H1 (cell line): ENCODE results near the gene KRT1. TPM values are rescaled to one million over a fixed set of nuclear protein-coding genes. Genes with fewer than 3 reads are reported as not detected.

Experiments used
- CTCF ChIA-PET: fragments of 300-600 bp; sonication (Branson Sonifier 250); formaldehyde crosslinking; loops from one replicate; lab custom pipeline; 2021; ENCODE audit not compliant: partially characterized antibody; lab: Charles Lee
- POLR2A ChIA-PET: fragments of 300-600 bp; sonication (Branson Sonifier 250); formaldehyde crosslinking; loops from one replicate; lab custom pipeline; 2021; ENCODE audit warnings: inconsistent platforms; ENCODE audit not compliant: partially characterized antibody; lab: Charles Lee
- DNase-seq, 2 experiments: peaks; one replicate each; pipeline versions ENCODE4 v3.0.0 to v3.0.0-alpha.2; 2010 to 2022; ENCODE audit warnings: low spot score in 2 of 2, low read depth in 1 of 2, mixed read lengths in 1 of 2
- FAIRE-seq: peaks from 2 replicates; lab custom pipeline; 2011; peaks lifted over from hg19 to GRCh38; lab: Jason Lieb, UNC
- H2AFZ ChIP-seq: 2 replicates; pipeline ENCODE4 v1.8.1; 2012; ENCODE audit warnings: low read length, inconsistent platforms
- H2AK5ac ChIP-seq: 2 replicates; pipeline ENCODE4 v1.6.1; 2013; ENCODE audit warnings: low read depth, low read length
- H2BK120ac ChIP-seq: replicated peaks from 2 replicates; pipeline ENCODE3; 2013; ENCODE audit warnings: low read depth, low read length, inconsistent platforms
- H2BK12ac ChIP-seq: 2 replicates; pipeline ENCODE4 v1.6.1; 2013; ENCODE audit warnings: low read depth, low read length
- H2BK15ac ChIP-seq: 2 replicates; pipeline ENCODE4 v1.6.1; 2013; ENCODE audit warnings: low read length
- H2BK20ac ChIP-seq: 2 replicates; pipeline ENCODE4 v1.6.1; 2013; ENCODE audit warnings: low read length
- H2BK5ac ChIP-seq: 2 replicates; pipeline ENCODE4 v1.6.1; 2013; ENCODE audit warnings: low read depth, low read length
- H3K14ac ChIP-seq: 2 replicates; pipeline ENCODE4 v1.6.1; 2013; ENCODE audit warnings: inconsistent platforms; ENCODE audit not compliant: insufficient read length
- H3K18ac ChIP-seq: 2 replicates; pipeline ENCODE4 v1.6.1; 2013; ENCODE audit warnings: low read length; ENCODE audit errors: extremely low read depth
- H3K23ac ChIP-seq: 2 replicates; pipeline ENCODE4 v1.6.1; 2013; ENCODE audit warnings: inconsistent platforms; ENCODE audit not compliant: insufficient read length
- H3K23me2 ChIP-seq: 2 replicates; pipeline ENCODE4 v1.6.1; 2013; ENCODE audit warnings: low read depth, low read length
- H3K27ac ChIP-seq: 2 replicates; pipeline ENCODE4 v1.6.1; 2011; ENCODE audit warnings: low read depth, low read length, inconsistent platforms
- H3K27me3 ChIP-seq, 4 experiments: replicated peaks in 1 of 4; 1 replicate in 1 of 4; 2 replicates in 3 of 4; pipeline versions ENCODE4 v1.6.1 to v1.8.1; 2011 to 2013; ENCODE audit warnings: low read length in 3 of 4, mild to moderate bottlenecking in 3 of 4, inconsistent platforms in 2 of 4, mixed read lengths in 2 of 4, moderate library complexity in 1 of 4; ENCODE audit not compliant: control insufficient read depth in 3 of 4, insufficient read depth in 3 of 4; ENCODE audit errors: extremely low read depth in 1 of 4
- H3K36me3 ChIP-seq, 4 experiments: 2 replicates each; pipeline versions ENCODE4 v1.6.1 to v1.8.1; 2011 to 2013; ENCODE audit warnings: mild to moderate bottlenecking in 4 of 4, low read length in 3 of 4, moderate library complexity in 2 of 4, control low read depth in 1 of 4, inconsistent platforms in 1 of 4; ENCODE audit not compliant: insufficient read depth in 4 of 4, control insufficient read depth in 2 of 4
- H3K4ac ChIP-seq: replicated peaks from 2 replicates; pipeline ENCODE3; 2013; ENCODE audit warnings: low read length, low read depth, mixed read lengths, inconsistent platforms; ENCODE audit not compliant: insufficient read length
- H3K4me1 ChIP-seq, 4 experiments: replicated peaks in 1 of 4; 1 replicate in 1 of 4; 2 replicates in 3 of 4; pipeline versions ENCODE4 v1.6.1 to v1.8.1; 2011 to 2013; ENCODE audit warnings: low read length in 3 of 4, inconsistent platforms in 2 of 4, mixed read lengths in 1 of 4; ENCODE audit not compliant: insufficient read depth in 4 of 4, control insufficient read depth in 3 of 4
- H3K4me2 ChIP-seq, 2 experiments: 2 replicates each; pipeline versions ENCODE4 v1.6.1 to v1.8.1; 2011 to 2013; ENCODE audit warnings: low read depth in 2 of 2, low read length in 2 of 2, control low read depth in 1 of 2, inconsistent platforms in 1 of 2, mild to moderate bottlenecking in 1 of 2; ENCODE audit not compliant: insufficient read depth in 1 of 2
- H3K4me3 ChIP-seq, 4 experiments: fragments of 200-600, 300-600 bp in 1 of 4; sonication (generic), shearing (Covaris generic), sonication (Bioruptor Twin) in 1 of 4; 2 replicates each; pipeline versions ENCODE4 v1.5.1 to v1.8.1; 2011 to 2016; ENCODE audit warnings: low read length in 4 of 4, low read depth in 3 of 4, control low read depth in 2 of 4, inconsistent platforms in 2 of 4, mild to moderate bottlenecking in 2 of 4, mixed read lengths in 1 of 4, moderate library complexity in 1 of 4; ENCODE audit not compliant: insufficient read depth in 2 of 4; ENCODE audit errors: extremely low read depth in 1 of 4
- H3K56ac ChIP-seq: replicated peaks from 2 replicates; pipeline ENCODE3; 2013; ENCODE audit warnings: low read depth, mild to moderate bottlenecking, mixed read lengths, low read length, inconsistent platforms; ENCODE audit not compliant: insufficient read length
- H3K79me1 ChIP-seq: 2 replicates; pipeline ENCODE4 v1.6.1; 2013; ENCODE audit warnings: low read depth, low read length, control low read depth
- H3K79me2 ChIP-seq, 2 experiments: 2 replicates each; pipeline versions ENCODE4 v1.6.1 to v1.8.1; 2012 to 2013; ENCODE audit warnings: low read length in 2 of 2, mild to moderate bottlenecking in 2 of 2, inconsistent platforms in 1 of 2; ENCODE audit not compliant: insufficient read depth in 2 of 2, control insufficient read depth in 1 of 2
- H3K9ac ChIP-seq, 4 experiments: replicated peaks in 1 of 4; 1 replicate in 1 of 4; 2 replicates in 3 of 4; pipeline versions ENCODE4 v1.6.1 to v1.8.1; 2011 to 2013; ENCODE audit warnings: low read depth in 3 of 4, low read length in 3 of 4, control low read depth in 2 of 4, mild to moderate bottlenecking in 2 of 4, moderate library complexity in 2 of 4, inconsistent platforms in 1 of 4; ENCODE audit errors: extremely low read depth in 1 of 4
- H3K9me3 ChIP-seq, 2 experiments: 2 replicates each; pipeline versions ENCODE4 v1.6.1 to v1.8.1; 2012 to 2013; ENCODE audit warnings: mild to moderate bottlenecking in 2 of 2, moderate library complexity in 2 of 2, control low read depth in 1 of 2, inconsistent platforms in 1 of 2, low read depth in 1 of 2, low read length in 1 of 2, mixed read lengths in 1 of 2; ENCODE audit not compliant: insufficient read depth in 2 of 2
- H4K20me1 ChIP-seq, 2 experiments: replicated peaks in 1 of 2; 2 replicates each; pipeline versions ENCODE3 to v1.8.1; 2011 to 2013; ENCODE audit warnings: inconsistent platforms in 2 of 2, low read length in 2 of 2, mild to moderate bottlenecking in 1 of 2; ENCODE audit not compliant: insufficient read depth in 2 of 2, control insufficient read depth in 1 of 2
- H4K5ac ChIP-seq: 2 replicates; pipeline ENCODE4 v1.6.1; 2013; ENCODE audit warnings: low read length, low read depth, mixed read lengths, inconsistent platforms; ENCODE audit not compliant: insufficient read length
- H4K8ac ChIP-seq: 2 replicates; pipeline ENCODE4 v1.8.0; 2013; ENCODE audit warnings: mild to moderate bottlenecking, moderate library complexity, low read length, inconsistent platforms; ENCODE audit not compliant: insufficient read depth; ENCODE audit errors: extremely low read depth
- H4K91ac ChIP-seq: replicated peaks from 2 replicates; pipeline ENCODE3; 2013; ENCODE audit warnings: low read length, mixed read lengths, inconsistent platforms; ENCODE audit not compliant: insufficient read length
- MAFK ChIP-seq: IDR thresholded peaks from 2 replicates; pipeline ENCODE4 v1.6.1; 2012; ENCODE audit warnings: low read depth, mild to moderate bottlenecking, improper control_type of control experiment, low read length
- SIN3A ChIP-seq, 2 experiments: IDR thresholded peaks in 1 of 2; conservative IDR thresholded peaks in 1 of 2; 2 replicates each; pipeline ENCODE4 v1.6.1; 2011 to 2012; ENCODE audit warnings: low read length in 2 of 2, improper control_type of control experiment in 1 of 2, low read depth in 1 of 2, mild to moderate bottlenecking in 1 of 2
- TEAD4 ChIP-seq: IDR thresholded peaks from 2 replicates; pipeline ENCODE4 v1.6.1; 2012; ENCODE audit warnings: low read depth, low read length, inconsistent platforms, mixed read lengths
- WGBS, 2 experiments: shearing (Covaris generic) in 1 of 2; methylation state at CpG; one replicate each; pipeline versions ENCODE4 v1.1.6 to v1.1.7; 2013 to 2015; ENCODE audit warnings: low lambda C conversion rate in 2 of 2, mixed read lengths in 2 of 2, inconsistent platforms in 1 of 2, low coverage in 1 of 2, missing lambda C conversion rate in 1 of 2; ENCODE audit not compliant: insufficient replicate concordance in 2 of 2, insufficient coverage in 1 of 2, insufficient read length in 1 of 2; ENCODE audit errors: extremely low coverage in 1 of 2, missing lambda C conversion rate in 1 of 2; 5-methylcytosine and 5-hydroxymethylcytosine counted together
- polyA plus RNA-seq, 7 experiments: library from polyadenylated mRNA; depleted of rRNA in 3 of 7; stranded (reverse) in 5 of 7; unstranded in 2 of 7; fragments of >200 nt in 5 of 7; fragments of 200-250 nt in 2 of 7; gene quantifications; 1 replicate in 5 of 7; 2 replicates in 1 of 7; 4 replicates in 1 of 7; pipeline versions ENCODE4 v1.2.1 to v1.2.3, GENCODE V29; 2011 to 2013; ENCODE audit warnings: missing spikeins in 2 of 7, mixed read lengths in 2 of 7
- total RNA-seq: library from RNA; stranded (reverse); fragmentation: NEBNext Ultra II Directional; extraction: Animal tissue kit (Norgen Biotek cat#: 25700); gene quantifications from 2 replicates; pipeline ENCODE4 v1.2.1, GENCODE V29; 2021

KRT1 gene
- total and polyA plus RNA-seq, 2 of the 8 experiments (the other 6 are each of a cell fraction or from before 2014, with no cell fraction given), result not detected

GRCh38 chr12:52645982-52646381, 34.2 kb downstream of the KRT1 start:
- POLR2A ChIA-PET, result no interaction called here
- Histone ChIP-seq H4K91ac (no peak overlapping the region), H4K20me1 (no peaks in the 10 kb centered on the region), H3K9ac (no peak overlapping the region), H3K4me3 (no peak overlapping the region), H2BK5ac (no peak overlapping the region), H4K8ac (no peak overlapping the region), H3K56ac (no peak overlapping the region), H2AFZ (no peak overlapping the region), H3K4ac (no peak overlapping the region), H2BK20ac (no peak overlapping the region), H4K5ac (no peak overlapping the region), H2BK120ac (no peak overlapping the region), H2BK15ac (no peak overlapping the region), H3K27me3 (peaks cover 0 to 5% (median 0%) of the 10 kb centered on the region in 4 experiments; a peak in 1 of 7 replicates), H3K14ac (no peak overlapping the region), H2BK12ac (no peak overlapping the region), H3K23me2 (no peaks in the 10 kb centered on the region), H3K18ac (no peak overlapping the region), H3K79me2 (no peaks in the 10 kb centered on the region), H3K4me1 (no peaks in the 10 kb centered on the region), H3K36me3 (no peaks in the 10 kb centered on the region), H2AK5ac (no peak overlapping the region), H3K9me3 (no peaks in the 10 kb centered on the region), H3K79me1 (no peaks in the 10 kb centered on the region), H3K23ac (no peak overlapping the region), H3K27ac (no peak overlapping the region), H3K4me2 (no peak overlapping the region)
- DNase-seq (peak in 1 of 2 experiments; percentile 13), FAIRE-seq (no peak)
- 90% methylated on average over 4 of the region's 4 CpGs; no CpG with 5 or more reads in 1 of the 2 experiments for WGBS, 2 experiments
- CTCF ChIA-PET, result interaction anchor here (0.6 to 2.1 kb wide), 6 partner anchors 11 to 273 kb away, joined by 3 to 6 read pairs (median 4); no protein-coding TSS in a partner anchor
- TF ChIP-seq MAFK, result no peak
- TF ChIP-seq TEAD4, result no peak
- no peak for TF ChIP-seq SIN3A (conservative IDR thresholded peaks at IDR 0.05 in 1 of 2, IDR thresholded peaks at IDR 0.05 in 1 of 2; ENCODE audit: low read depth in 1 of 2, low read length in 2 of 2)
